GM18517 (cell line): ENCODE measurements around the gene PALLD.
"Not testable (repeated sequence)": the region's sequence is repeated elsewhere in the genome, so short reads cannot be mapped to it uniquely, and the experiment has no call there.

Source experiments
- ATAC-seq: cut with Tn5 transposase; IDR thresholded peaks from one replicate; pipeline ENCODE4 v1.9.1; 2021; ENCODE audit warnings: mild to moderate bottlenecking, moderate library complexity; ENCODE audit not compliant: unreplicated experiment

PALLD gene

GRCh38 chr4:168490711-168491110, 6.1 kb upstream of the PALLD start:
- ATAC-seq = no peak

GRCh38 chr4:168491563-168491962, 5.3 kb upstream of the PALLD start:
- no peak for ATAC-seq

GRCh38 chr4:168498251-168498650, 1.4 kb downstream of the PALLD start:
- ATAC-seq = no peak

GRCh38 chr4:168499241-168499640, 2.4 kb downstream of the PALLD start:
- no peak for ATAC-seq

GRCh38 chr4:168501407-168501806, 4.6 kb downstream of the PALLD start:
- no peak for ATAC-seq

- ATAC-seq = no peak
Measured at GRCh38 chr4:168502861-168503260, 6.0 kb downstream of the PALLD start.

- ATAC-seq = no peak
Measured at GRCh38 chr4:168503652-168504362, 7.0 kb downstream of the PALLD start.

- ATAC-seq = no peak
Measured at GRCh38 chr4:168504526-168504925, 7.7 kb downstream of the PALLD start.

GRCh38 chr4:168506014-168506413, 9.2 kb downstream of the PALLD start:
- no peak for ATAC-seq

- no peak for ATAC-seq
Measured at GRCh38 chr4:168507178-168507815, 10.4 kb downstream of the PALLD start.

- ATAC-seq = no peak
Measured at GRCh38 chr4:168508683-168509082, 11.8 kb downstream of the PALLD start.

- ATAC-seq = no peak
Measured at GRCh38 chr4:168509786-168510185, 12.9 kb downstream of the PALLD start.

- ATAC-seq = no peak
Measured at GRCh38 chr4:168511780-168512489, 15.1 kb downstream of the PALLD start.

GRCh38 chr4:168513826-168514225, 17.0 kb downstream of the PALLD start:
- ATAC-seq = not testable (repeated sequence)

- ATAC-seq = no peak
Measured at GRCh38 chr4:168514249-168514852, 17.5 kb downstream of the PALLD start.

GRCh38 chr4:168515222-168516011, 18.6 kb downstream of the PALLD start:
- no peak for ATAC-seq

- no peak for ATAC-seq
Measured at GRCh38 chr4:168516841-168517240, 20.0 kb downstream of the PALLD start.

- no peak for ATAC-seq
Measured at GRCh38 chr4:168519576-168519975, 22.7 kb downstream of the PALLD start.

- ATAC-seq = no peak
Measured at GRCh38 chr4:168521721-168522120, 24.9 kb downstream of the PALLD start.

- no peak for ATAC-seq
Measured at GRCh38 chr4:168522356-168522755, 25.5 kb downstream of the PALLD start.
